Measurements from ENCODE around the gene TP53BP2.
"Not testable (repeated sequence)": the region's sequence is repeated elsewhere in the genome, so short reads cannot be mapped to it uniquely, and the experiment has no call there.

TP53BP2 gene

GRCh38 chr1:223829678-223830077, 16.1 kb downstream of the TP53BP2 start:
- DNase-seq, result no peak

DNA sequence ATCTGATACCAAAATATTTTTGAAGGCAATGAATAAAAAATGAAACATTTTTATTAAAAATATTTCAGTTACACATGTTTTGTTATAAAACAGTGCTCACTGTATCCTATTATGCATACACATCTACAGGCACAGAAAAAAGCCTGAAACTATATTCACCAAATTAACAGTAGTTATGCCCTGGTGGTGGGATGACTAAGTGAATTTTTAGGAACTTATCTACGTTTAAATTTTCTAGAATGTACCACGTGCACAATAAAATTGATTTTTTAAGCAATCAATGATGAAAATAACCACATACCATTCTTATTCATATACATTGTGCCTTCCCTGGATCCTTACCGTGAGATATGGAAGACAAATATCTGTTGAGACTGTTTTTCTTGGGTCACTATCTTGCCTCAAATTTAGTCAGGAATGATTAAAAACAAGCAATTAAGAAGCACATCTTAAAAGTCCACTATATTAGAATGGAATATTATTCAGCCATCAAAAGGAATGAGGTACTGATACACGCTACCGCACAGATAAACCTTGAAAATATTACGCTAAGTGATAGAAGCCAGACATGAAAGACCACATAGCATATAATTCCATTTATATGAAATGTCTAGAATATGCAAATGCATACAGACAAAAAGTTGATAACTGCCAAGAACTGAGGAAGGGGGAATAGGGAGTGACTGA, 17.4 kb downstream of the TP53BP2 start:
- DNase-seq, result no peak

- DNase-seq, result peak; percentile 33
These were observed 18.5 kb downstream of the TP53BP2 start for GRCh38 chr1:223827193-223827663.

- no peak for DNase-seq
These were observed 19.7 kb downstream of the TP53BP2 start for GRCh38 chr1:223825767-223826748.

- DNase-seq, result no peak
These were observed 21.0 kb downstream of the TP53BP2 start for GRCh38 chr1:223824712-223825111.

GRCh38 chr1:223824287-223824686, 21.5 kb downstream of the TP53BP2 start:
- DNase-seq, result no peak

DNA sequence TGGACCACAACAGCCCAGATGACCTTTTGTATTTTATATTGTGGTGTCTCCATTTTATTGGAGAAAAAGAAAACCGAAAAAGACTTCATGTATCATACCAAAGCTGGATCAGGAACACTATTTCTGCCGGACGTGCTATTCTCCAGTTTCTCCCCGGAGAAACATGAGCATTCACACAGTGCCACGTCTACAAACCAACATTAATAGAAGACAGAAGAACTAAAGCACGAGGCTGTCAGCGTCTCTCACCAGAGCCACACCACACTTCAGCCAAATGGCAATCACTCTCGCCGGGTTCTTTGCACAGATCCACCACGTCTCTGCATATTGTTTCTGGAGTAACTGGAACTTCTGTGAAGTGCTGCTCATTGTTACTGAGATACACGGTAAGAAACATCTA, 24.8 kb downstream of the TP53BP2 start:
- DNase-seq, result no peak

DNA sequence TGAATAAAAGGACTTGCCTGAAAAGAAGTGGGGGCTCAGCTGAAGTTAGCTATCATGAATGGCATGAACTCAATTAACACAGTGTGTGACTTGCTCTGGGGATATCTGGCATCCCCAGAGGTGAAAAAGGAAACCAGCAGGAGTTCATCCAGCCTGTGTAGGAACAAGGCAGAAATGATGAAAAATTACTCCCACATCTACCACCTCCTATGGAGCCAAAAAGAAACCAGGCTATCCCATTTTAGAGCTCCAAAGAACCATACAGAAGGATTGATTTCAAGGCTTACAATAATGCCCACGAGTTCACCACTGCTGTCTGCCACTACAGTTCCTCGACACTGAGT, 25.3 kb downstream of the TP53BP2 start:
- no peak for DNase-seq

DNA sequence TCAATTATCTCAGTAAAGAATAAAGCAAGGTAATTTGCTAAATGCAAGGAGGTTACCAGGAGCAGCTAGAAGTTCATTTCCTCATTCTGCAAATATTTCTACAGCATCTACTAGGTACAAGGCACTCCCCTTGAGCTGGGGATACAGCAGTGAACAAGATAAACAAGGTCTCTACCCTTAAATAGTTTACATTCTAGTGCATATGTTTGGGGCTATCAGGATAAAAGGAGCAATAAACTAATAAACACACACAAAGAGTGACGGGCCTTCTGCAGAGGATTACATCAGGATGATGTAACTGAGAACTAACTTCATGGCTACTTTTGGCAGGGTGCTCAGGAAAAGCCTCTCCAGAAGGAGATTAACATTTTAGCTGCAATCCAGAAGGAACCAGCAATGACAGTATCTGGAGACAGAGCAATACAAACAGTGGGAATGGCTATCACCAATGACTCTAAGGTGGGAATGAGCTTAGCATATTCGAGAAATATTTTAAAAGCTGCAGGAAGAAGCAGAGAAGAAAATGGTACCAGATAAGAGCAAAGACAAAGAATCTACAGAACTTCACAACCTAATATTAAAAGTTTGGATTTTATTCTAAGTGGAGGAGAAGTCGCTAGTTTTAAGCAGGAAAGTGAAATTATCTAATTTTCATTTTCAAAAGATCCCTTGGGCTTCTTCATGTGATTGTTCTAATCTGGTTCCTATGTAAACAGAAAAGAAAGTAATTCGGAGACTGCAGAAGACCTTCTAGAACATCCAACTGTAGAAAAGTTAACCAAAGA, 25.8 kb downstream of the TP53BP2 start:
- DNase-seq, result peak; percentile 70

- not testable (repeated sequence) for DNase-seq
These were observed 28.5 kb downstream of the TP53BP2 start for GRCh38 chr1:223817265-223817664.

- peak; percentile 73 for DNase-seq
These were observed 29.9 kb downstream of the TP53BP2 start for GRCh38 chr1:223815865-223816264.

DNA sequence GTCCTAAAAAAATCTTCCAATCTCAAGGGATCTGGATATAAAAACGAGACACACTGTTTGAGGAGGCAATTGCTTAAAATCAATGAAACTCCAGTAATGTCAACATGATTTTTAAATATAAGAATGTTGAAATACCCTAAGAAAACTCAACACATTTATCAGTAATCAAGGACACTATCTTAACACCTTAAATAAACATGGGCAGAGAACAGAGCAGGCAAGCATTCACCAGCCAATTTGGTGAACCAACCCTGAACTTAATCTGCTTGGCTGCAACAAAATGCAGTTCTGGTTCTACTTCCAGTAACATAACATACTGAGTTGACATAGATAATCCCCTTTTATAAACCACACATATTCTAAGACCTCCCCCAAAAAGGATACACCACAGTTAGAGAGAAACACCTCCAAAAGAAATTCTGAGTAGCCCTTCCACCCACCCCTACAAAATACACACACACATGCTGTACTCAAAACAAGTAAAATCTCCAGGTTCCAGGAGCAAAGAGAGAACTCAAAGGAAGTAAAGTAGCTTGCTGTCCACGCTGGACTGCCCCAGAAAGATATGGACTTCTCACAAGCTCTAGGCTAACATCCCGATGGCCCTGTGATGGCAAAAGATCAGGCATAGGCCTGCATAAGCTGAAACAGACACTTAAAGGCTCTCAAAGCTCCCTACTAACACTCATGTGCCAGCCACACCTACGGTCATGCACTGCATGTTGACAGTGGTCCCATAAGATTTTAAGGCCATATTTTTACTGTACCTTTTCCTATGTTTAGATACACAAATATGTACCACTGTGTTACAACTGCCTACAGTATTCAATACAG, 30.5 kb downstream of the TP53BP2 start:
- no peak for DNase-seq

GRCh38 chr1:223813645-223814044, 32.1 kb downstream of the TP53BP2 start:
- DNase-seq, result no peak

GRCh38 chr1:223811634-223812101, 34.1 kb downstream of the TP53BP2 start:
- peak; percentile 48 for DNase-seq

- DNase-seq, result no peak
These were observed 35.2 kb downstream of the TP53BP2 start for GRCh38 chr1:223810586-223810985.

DNA sequence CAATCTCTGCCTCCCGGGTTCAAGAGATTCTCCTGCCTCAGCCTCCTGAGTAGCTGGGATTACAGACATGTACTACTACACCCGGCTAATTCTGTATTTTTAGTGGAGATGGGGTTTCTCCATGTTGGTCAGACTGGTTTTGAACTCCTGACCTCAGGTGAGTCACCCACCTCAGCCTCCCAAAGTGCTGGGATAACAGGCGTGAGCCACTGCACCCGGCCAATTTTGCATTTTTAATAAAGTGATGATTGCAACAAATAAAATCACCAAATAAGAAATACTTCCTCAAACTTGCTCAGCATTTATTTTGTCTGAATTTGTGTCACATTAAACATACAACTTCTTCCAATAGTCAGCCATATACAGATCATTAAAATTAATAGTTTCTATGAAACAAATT, 35.8 kb downstream of the TP53BP2 start:
- peak; percentile 28 for DNase-seq

DNA sequence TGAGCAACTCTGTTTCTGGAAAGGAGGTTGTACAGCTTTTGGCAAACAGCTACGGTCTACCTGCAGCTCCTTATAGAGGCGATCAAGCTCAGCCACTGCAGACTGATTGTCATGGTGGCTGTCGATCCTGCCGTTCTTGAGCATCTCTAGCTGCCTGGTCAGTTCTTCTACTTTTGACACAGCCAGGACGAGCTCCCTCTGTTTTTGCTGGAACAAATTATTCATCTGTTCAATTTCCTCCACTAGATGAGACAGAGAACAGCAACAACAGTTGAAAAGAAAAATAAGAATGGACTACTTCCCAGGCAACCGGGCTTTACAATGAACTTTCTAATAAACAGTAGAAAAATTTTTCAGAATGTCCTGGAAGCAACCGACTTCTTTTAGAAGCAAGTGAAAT, 42.5 kb downstream of the TP53BP2 start:
- no peak for DNase-seq

- no peak for DNase-seq
These were observed 43.1 kb downstream of the TP53BP2 start for GRCh38 chr1:223802602-223803001.

DNA sequence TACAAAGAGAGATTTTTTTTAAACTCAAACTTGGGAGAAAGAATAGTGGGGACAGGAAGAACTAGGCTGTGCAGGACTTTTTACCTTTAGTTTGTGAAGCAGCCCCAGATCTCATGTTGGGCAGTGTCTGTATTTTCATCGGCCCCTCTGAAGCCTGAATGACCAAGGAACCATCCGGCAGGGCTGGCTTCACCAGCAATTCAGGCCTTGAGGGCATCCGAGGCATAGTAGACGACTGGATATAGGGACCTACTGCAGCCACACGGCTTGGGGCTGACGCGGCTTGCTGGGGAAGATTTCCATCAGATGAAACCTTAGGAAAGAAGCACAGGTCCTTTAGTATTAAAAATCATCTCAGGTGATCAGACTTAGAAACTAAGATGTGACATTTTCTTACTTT, 43.7 kb downstream of the TP53BP2 start:
- no peak for DNase-seq

DNA sequence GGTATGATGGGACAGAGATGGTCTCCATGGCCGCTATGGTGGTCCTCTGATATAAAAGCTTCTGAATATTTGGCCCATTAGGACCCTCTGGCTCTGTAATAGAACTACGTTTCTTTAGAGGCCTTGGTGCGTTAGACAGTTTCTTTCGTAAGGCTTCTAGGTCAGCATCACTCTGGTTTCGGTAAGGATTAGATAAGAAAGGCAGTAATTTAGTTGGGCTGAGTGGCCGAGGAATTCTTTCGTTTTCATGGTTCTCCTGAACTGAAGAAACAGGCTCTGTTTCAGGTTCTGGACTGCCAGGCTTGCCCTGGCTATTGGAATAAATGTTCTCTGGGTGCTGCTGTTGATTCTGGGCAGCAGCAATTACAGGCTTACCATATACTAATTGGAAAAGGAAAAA, 49.5 kb downstream of the TP53BP2 start:
- no peak for DNase-seq

GRCh38 chr1:223794136-223794880, 51.4 kb downstream of the TP53BP2 start:
- no peak for DNase-seq

Measured in EL (cell line).